DOHH2 (cell line): ENCODE measurements around the gene SCN1B.
"Not testable (repeated sequence)": the region's sequence is repeated elsewhere in the genome, so short reads cannot be mapped to it uniquely, and the experiment has no call there.

Experiments used
- H3F3A ChIP-seq: fragments of 200-600 bp; sonication (generic), shearing (Covaris generic); 2 replicates; pipeline ENCODE4 v1.6.0; 2016; ENCODE audit warnings: antibody characterized with exemption, mild to moderate bottlenecking; ENCODE audit not compliant: control insufficient read depth, insufficient read depth
- H3K27ac ChIP-seq: fragments of 200-600 bp; sonication (generic); 2 replicates; pipeline ENCODE4 v1.5.1; 2014; ENCODE audit warnings: low read depth, mild to moderate bottlenecking, low read length, moderate library complexity
- H3K27me3 ChIP-seq: fragments of 200-600 bp; sonication (generic); 2 replicates; pipeline ENCODE4 v1.6.1; 2014; ENCODE audit warnings: mild to moderate bottlenecking, low read length, mixed read lengths; ENCODE audit not compliant: control insufficient read depth
- H3K36me3 ChIP-seq: fragments of 200-600 bp; sonication (generic); 2 replicates; pipeline ENCODE4 v1.6.1; 2014; ENCODE audit warnings: mild to moderate bottlenecking, low read length, moderate library complexity, mixed read lengths; ENCODE audit not compliant: control insufficient read depth
- H3K4me1 ChIP-seq: fragments of 200-600 bp; sonication (generic); 2 replicates; pipeline ENCODE4 v1.6.1; 2014; ENCODE audit warnings: mild to moderate bottlenecking, low read length, mixed read lengths; ENCODE audit not compliant: control insufficient read depth
- H3K4me2 ChIP-seq: fragments of 200-600 bp; sonication (generic); 2 replicates; pipeline ENCODE4 v1.6.0; 2014; ENCODE audit warnings: mild to moderate bottlenecking, low read length, moderate library complexity
- H3K4me3 ChIP-seq: fragments of 200-600 bp; sonication (generic); 2 replicates; pipeline ENCODE4 v1.5.1; 2014; ENCODE audit warnings: mild to moderate bottlenecking, low read length, mixed read lengths
- H3K79me2 ChIP-seq: fragments of 200-600 bp; sonication (generic); 2 replicates; pipeline ENCODE4 v1.6.1; 2014; ENCODE audit warnings: mild to moderate bottlenecking, low read length, mixed read lengths; ENCODE audit not compliant: control insufficient read depth
- H3K9me2 ChIP-seq: fragments of 200-600 bp; sonication (generic); replicated peaks from 2 replicates; pipeline ENCODE4 v1.6.1; 2014; ENCODE audit warnings: mild to moderate bottlenecking, low read length, mixed read lengths; ENCODE audit not compliant: control insufficient read depth
- H3K9me3 ChIP-seq: fragments of 200-600 bp; sonication (generic); 2 replicates; pipeline ENCODE4 v1.6.1; 2014; ENCODE audit warnings: antibody characterized with exemption, low read length, mixed read lengths; ENCODE audit not compliant: control insufficient read depth, insufficient read depth
- H4K20me1 ChIP-seq: fragments of 200-600 bp; sonication (generic); 2 replicates; pipeline ENCODE4 v1.6.0; 2014; ENCODE audit warnings: low read depth, mild to moderate bottlenecking, antibody characterized with exemption, low read length, moderate library complexity; ENCODE audit not compliant: control insufficient read depth, insufficient read depth
- EZH2phosphoT487 ChIP-seq: fragments of 200-600 bp; sonication (generic); IDR thresholded peaks from 2 replicates; pipeline ENCODE4 v1.6.1; 2017; ENCODE audit warnings: borderline replicate concordance, mild to moderate bottlenecking, antibody characterized with exemption, low read length, moderate library complexity, mixed read lengths
- TF ChIP-seq, protein P1 (sequence below): fragments of 200-600 bp; sonication (generic); IDR thresholded peaks from one replicate; pipeline ENCODE4 v1.5.1; 2014; ENCODE audit warnings: antibody characterized with exemption, mild to moderate bottlenecking, low read depth, low read length; ENCODE audit not compliant: poor library complexity, severe bottlenecking

SCN1B gene

DNA sequence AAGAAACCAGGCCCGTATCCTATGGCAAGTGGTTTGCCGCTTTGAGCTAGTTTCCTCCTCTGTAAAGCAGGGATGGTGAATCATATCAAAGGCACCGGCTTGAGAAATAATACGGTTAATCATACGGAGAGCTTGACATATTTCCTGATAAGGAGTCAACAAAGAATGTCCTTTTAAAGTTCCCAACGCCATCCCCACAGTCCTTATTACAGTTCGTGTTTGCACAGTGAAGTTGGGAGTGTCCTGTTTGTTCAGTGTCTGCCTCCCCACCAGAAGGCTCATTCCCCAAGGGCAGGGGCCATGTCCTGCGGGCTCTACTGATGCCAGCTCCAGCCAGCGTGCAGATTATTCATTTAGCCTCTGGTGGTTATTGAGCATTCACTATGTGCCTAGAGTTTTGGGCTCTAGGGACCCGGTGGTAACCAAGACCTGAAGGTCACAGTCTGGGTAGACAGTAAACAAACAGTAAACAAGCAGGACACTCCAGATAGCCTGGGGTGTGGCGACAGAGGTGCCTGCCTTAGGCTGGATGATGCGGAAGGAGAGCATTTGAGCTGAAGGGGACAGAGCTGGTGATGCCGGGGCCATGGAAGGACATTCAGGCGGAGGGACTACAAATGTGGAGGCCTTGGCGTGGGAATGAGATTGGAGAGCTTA is 23.8 kb upstream of the SCN1B start:
- H4K20me1 ChIP-seq: peaks cover 26% of the 10 kb centered on the region
- TF ChIP-seq, protein P1, sequence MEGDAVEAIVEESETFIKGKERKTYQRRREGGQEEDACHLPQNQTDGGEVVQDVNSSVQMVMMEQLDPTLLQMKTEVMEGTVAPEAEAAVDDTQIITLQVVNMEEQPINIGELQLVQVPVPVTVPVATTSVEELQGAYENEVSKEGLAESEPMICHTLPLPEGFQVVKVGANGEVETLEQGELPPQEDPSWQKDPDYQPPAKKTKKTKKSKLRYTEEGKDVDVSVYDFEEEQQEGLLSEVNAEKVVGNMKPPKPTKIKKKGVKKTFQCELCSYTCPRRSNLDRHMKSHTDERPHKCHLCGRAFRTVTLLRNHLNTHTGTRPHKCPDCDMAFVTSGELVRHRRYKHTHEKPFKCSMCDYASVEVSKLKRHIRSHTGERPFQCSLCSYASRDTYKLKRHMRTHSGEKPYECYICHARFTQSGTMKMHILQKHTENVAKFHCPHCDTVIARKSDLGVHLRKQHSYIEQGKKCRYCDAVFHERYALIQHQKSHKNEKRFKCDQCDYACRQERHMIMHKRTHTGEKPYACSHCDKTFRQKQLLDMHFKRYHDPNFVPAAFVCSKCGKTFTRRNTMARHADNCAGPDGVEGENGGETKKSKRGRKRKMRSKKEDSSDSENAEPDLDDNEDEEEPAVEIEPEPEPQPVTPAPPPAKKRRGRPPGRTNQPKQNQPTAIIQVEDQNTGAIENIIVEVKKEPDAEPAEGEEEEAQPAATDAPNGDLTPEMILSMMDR: no peak
- no peak for TF ChIP-seq EZH2phosphoT487
- peaks cover 57% of the 10 kb centered on the region for H3K79me2 ChIP-seq
- no peaks in the 10 kb centered on the region for H3K27me3 ChIP-seq
- peaks cover 25% of the 10 kb centered on the region for H3K4me1 ChIP-seq
- no peak overlapping the region for H3K27ac ChIP-seq
- no peak overlapping the region for H3K4me3 ChIP-seq
- 0 out of 2 replicates have a peak, but pooled peaks cover 4% of the 10 kb centered on the region for H3F3A ChIP-seq
- H3K9me3 ChIP-seq: no peaks in the 10 kb centered on the region
- H3K4me2 ChIP-seq: no peak overlapping the region
- peaks cover 77% of the 10 kb centered on the region for H3K36me3 ChIP-seq
- H3K9me2 ChIP-seq: no peaks in the 10 kb centered on the region

GRCh38 chr19:35006999-35007365 is 23.3 kb upstream of the SCN1B start:
- H3K4me1 ChIP-seq: peaks cover 20% of the 10 kb centered on the region
- H4K20me1 ChIP-seq: peaks cover 25% of the 10 kb centered on the region
- 0 out of 2 replicates have a peak, but pooled peaks cover 3% of the 10 kb centered on the region for H3F3A ChIP-seq
- H3K27ac ChIP-seq: no peak overlapping the region
- H3K36me3 ChIP-seq: peaks cover 77% of the 10 kb centered on the region
- no peaks in the 10 kb centered on the region for H3K27me3 ChIP-seq
- no peak overlapping the region for H3K4me2 ChIP-seq
- H3K9me3 ChIP-seq: no peaks in the 10 kb centered on the region
- TF ChIP-seq, protein P1: no peak
- TF ChIP-seq EZH2phosphoT487: no peak
- H3K4me3 ChIP-seq: no peak overlapping the region
- no peaks in the 10 kb centered on the region for H3K9me2 ChIP-seq
- H3K79me2 ChIP-seq: peaks cover 52% of the 10 kb centered on the region

- not testable (repeated sequence) for H3K4me3 ChIP-seq, H3K9me2 ChIP-seq, H3K4me2 ChIP-seq, H3F3A ChIP-seq, H3K9me3 ChIP-seq, H3K27ac ChIP-seq, H3K27me3 ChIP-seq
- Histone ChIP-seq H3K36me3 (peaks cover 77% of the 10 kb centered on the region), H4K20me1 (peaks cover 22% of the 10 kb centered on the region), H3K79me2 (peaks cover 47% of the 10 kb centered on the region), H3K4me1 (peaks cover 19% of the 10 kb centered on the region)
Observed at GRCh38 chr19:35007427-35007826, 22.8 kb upstream of the SCN1B start.

GRCh38 chr19:35008891-35009341 is 21.4 kb upstream of the SCN1B start:
- no peaks in the 10 kb centered on the region for H3K9me3 ChIP-seq
- no peak overlapping the region for H3K4me2 ChIP-seq
- peaks cover 10% of the 10 kb centered on the region for H4K20me1 ChIP-seq
- no peaks in the 10 kb centered on the region for H3K27me3 ChIP-seq
- H3K79me2 ChIP-seq: peaks cover 33% of the 10 kb centered on the region
- TF ChIP-seq, protein P1: no peak
- TF ChIP-seq EZH2phosphoT487: no peak
- peaks cover 79% of the 10 kb centered on the region for H3K36me3 ChIP-seq
- peaks cover 8% of the 10 kb centered on the region for H3K4me1 ChIP-seq
- no peak overlapping the region for H3K27ac ChIP-seq
- H3F3A ChIP-seq: no peaks in the 10 kb centered on the region
- H3K9me2 ChIP-seq: no peaks in the 10 kb centered on the region
- no peak overlapping the region for H3K4me3 ChIP-seq
